HG03520 (cell line): ENCODE results near the gene TMPRSS11A.

Experiments used
- ATAC-seq: cut with Tn5 transposase; IDR thresholded peaks from one replicate; pipeline ENCODE4 v1.9.1; 2021; ENCODE audit warnings: mild to moderate bottlenecking, moderate library complexity; ENCODE audit not compliant: unreplicated experiment

The TMPRSS11A gene, protein sequence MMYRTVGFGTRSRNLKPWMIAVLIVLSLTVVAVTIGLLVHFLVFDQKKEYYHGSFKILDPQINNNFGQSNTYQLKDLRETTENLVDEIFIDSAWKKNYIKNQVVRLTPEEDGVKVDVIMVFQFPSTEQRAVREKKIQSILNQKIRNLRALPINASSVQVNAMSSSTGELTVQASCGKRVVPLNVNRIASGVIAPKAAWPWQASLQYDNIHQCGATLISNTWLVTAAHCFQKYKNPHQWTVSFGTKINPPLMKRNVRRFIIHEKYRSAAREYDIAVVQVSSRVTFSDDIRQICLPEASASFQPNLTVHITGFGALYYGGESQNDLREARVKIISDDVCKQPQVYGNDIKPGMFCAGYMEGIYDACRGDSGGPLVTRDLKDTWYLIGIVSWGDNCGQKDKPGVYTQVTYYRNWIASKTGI

DNA sequence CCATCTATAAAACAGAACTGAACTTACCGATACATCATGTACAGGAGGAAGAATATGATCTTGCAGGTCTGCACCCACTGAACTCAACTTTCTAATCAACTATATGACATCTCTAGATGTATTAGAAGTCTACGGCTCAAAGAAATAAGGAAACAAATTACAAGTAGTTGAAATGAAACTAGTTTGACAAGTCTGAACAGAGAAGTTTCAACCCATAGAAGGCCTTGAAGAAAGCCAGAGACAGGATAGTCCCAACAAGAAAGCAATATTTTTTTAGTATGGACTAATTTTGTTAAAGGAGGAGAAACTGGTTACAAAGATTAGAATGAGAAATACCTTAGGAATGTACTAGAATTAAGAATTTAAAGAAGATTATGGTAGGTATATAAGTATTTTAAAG, at the start of gene TMPRSS11A:
TMPRSS11A (minus strand) TSS at position 138 of the 400 bp plus-strand sequence; CDS start at position 38, 100 bp downstream.
- no peak for ATAC-seq

DNA sequence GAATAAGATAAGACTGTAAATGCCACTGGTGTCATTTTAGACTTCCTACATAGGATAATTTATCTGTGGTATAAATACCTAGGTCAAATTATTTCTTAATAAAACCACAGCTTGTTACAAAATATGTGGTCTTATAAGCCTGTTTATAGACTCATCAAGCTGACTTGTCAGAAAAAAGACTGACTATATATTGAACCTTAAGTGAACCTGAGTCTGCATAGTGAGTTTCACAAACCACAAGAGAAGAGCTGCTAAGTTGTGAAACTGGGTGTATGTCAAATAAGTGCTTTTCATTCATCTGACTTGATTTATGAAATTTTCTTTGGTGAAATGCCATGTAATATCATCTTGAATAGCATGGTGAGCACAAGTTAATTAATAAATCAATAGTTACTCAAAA, 48.4 kb upstream of the TMPRSS11A start:
- ATAC-seq = no peak

DNA sequence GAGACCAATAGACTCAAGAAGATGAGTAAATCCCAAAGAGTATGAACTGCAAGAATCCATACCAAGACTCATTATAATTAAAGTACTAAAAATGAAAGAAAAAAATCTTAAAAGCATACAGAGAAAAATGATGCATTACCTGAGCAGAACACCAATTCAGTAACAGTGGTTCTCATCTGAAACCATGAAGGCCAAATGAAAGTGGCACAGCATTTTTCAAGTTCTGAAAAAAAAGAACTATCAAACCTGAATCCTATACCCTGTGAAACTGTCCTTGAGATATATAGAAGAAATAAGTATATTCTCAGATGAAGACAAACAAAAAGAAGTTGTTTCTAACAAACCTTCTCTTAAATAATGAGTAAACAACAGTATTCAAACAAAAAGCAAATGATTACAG, 39.6 kb upstream of the TMPRSS11A start:
- no peak for ATAC-seq

DNA sequence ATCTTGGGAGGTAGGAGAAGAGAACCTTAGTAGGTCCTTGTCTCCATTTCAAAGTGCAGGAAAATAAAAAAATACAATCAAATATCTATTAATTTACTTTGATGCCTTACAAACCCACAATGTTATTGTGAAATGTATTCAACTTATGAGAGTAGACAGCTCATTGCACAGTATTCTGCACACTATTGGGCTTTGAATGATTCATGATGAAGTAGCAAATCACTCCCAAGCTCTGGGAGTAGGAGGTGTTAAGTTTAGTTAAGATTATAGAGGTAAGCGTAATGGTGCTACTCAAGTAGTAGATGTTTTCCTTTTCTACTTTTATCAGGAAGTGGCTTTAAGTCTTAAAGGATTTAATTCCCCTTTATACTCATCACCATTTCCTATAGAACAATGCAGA, 32.8 kb upstream of the TMPRSS11A start:
- no peak for ATAC-seq

DNA sequence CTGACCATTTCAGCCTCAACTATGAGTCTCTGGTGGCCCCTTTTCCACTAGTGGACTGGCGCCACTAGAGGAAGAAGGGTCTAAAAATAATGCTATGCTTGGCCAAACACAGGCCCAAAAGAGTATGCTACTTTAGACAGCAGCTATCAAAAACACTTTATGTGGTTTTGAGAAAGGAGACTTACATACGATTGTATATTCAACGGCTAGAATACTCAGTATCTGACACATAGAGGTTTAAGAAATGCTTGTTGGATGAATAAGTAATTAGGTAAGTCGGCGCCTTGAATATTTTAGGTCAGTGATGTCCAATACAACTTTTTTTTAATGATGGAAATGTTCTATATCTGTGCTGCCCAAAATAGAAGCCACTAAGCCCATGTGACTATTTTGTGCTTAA, 25.7 kb upstream of the TMPRSS11A start:
- no peak for ATAC-seq

DNA sequence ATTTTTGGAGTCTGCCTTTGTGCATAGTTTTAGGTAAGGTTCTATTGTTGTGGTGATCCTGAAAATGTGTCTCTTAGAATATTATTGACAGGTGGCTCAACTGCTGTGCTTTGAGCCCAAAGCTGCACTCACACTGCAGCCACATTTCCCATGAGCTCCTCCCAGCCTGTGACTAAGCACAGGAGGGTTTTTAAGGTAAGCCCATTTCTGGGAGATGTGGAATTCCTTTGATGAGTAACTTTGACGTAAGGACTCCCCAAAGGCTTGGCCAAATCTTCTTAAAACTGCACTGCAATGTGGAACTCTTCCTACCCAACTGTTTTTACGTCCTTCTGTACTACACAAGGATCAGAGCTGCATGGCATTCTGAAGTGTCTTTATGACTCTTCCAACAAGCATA, 20.0 kb upstream of the TMPRSS11A start:
- no peak for ATAC-seq

DNA sequence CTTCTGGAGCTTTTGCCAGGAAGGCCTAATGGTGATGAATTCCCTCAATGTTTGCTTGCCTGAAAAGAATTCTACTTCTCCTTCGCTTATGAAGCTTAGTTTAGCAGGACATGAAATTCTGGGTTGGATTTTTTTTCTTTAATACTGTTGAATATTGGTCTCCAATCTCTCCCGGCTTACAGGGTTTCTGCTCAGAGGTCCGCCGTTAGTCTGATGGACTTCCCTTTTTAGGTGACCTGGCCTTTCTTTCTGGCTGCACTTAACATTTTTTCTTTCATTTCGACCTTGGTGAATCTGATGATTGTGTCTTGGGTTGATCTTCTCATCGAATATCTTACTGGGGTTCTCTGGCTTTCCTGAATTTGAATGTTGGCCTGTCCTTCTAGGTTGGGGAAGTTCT, 17.2 kb upstream of the TMPRSS11A start:
- ATAC-seq = no peak

DNA sequence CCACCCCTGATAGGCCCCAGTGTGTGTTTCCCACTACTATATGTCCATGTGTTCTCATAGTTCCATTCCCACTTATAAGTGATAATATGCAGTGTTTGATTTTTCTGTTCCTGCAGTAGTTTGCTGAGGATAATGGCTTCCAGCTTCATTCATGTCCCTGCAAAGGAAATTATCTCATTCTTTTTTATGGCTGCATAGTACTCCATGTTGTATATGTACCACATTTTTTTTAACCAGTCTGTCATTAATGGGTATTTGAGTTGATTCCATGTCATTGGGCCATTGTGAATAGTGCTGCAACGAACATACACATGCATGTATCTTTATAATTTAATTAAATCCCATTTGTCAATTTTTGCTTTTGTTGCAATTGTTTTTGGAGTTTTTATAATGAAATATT, 10.3 kb upstream of the TMPRSS11A start:
- ATAC-seq = no peak

DNA sequence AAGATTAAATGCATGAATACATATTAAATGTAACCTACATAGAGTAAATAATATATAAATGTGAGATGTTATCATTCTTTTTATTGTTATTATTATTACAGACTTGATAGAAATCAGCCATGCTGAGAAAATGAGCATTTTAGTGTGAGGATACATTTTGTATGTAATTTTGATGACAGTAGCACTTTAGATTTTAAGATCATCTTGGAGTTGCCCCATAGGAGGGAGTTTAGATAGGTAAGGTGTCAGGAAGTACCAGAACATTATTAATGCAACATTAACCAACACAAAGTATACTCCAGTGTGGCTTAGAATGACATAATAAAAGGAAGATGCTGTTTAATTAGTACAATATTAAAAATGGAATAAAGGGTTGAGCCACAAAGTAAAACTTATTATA, 8.4 kb downstream of the TMPRSS11A start:
- ATAC-seq = no peak

DNA sequence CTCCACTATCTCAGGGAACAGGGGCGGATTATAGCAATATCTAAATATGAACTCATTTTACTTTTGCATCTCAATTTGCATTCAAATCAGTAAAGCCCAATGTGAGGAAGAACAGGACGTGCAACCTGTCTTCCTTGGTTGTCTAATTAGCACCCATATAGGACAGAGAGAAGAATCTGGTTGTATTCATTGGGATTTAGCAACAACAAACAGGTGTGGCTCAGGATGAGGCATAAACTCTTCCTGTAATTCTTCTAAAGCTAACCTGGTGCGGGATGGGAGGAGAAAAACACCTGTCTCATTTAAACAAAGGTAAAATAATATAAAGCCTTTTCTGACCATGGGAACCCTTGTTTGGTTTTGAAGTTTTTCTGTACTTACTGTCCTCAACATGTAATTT, 22.2 kb downstream of the TMPRSS11A start:
- no peak for ATAC-seq

DNA sequence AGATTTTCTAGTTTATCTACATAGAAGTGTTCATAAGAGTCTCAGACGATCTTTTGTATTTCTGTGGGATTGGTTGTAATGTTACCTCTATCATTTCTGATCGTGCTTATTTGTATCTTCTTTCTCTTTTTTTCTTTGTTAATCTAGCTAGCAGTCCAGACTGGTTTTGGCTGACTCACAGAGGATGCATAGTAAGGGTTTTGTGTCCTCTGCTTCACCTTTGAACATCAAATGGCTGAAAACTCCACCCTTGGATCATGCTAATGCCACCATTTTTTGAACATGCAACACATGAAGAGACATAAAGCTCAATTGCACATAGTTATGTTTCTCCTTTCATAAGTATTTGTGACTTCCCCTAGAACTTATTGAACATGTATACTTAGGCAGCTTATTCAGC, 22.8 kb downstream of the TMPRSS11A start:
- no peak for ATAC-seq

DNA sequence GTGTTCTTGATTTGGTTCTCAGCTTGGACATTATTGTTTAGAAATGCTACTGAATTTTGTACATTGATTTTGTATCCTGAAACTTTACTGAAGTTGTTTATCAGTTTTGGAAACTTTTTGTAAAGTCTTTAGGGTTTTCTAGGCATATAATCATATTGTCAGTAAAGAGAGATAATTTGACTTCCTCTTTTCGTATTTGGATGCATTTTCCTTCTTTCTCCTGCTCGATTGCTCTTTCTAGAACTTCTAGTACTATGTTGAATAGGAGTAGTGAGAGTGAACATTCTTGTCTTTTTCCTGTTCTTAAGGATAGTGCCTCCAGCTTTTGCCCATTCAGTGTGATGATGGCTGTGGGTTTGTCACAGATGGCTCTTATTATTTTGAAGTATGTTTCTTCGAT, 24.1 kb downstream of the TMPRSS11A start:
- no peak for ATAC-seq

DNA sequence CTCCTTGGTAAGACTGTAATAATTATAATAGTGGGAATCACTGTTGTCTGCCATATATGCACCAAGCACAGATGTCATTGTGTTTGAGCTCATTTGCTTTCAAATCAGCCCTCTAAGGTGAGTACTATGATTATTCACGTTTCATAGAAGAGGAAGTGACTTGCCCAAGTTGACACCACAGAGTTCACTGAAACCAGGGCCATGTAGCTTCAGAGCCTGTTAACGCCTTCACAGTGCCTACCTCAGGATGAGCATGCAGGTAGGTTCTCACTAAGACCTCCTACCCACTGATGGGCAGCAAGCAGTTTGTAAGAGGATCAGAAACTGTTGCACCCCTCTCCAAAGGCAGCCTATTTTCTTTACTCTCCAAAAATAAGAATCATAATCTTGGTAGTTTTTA, 27.4 kb downstream of the TMPRSS11A start:
- ATAC-seq = no peak

DNA sequence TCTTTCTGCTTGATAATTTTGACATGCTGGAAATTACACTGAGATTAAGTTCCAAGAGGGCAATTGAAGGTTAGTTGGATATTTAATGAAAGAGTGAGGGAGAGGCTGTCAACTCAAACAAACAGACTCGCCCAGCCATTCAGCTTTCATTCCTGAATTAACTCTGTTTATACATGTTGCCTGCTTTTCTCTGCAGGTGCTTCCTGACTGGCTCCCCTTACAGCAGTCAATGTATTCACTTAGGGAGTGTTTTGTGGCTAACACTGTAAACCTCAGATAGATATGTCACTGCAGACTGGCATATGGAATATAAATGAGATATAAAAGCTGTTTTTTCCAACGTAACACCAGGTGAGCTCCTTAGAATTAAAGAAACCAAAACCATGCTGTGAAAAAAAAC, 28.7 kb downstream of the TMPRSS11A start:
- ATAC-seq = no peak

DNA sequence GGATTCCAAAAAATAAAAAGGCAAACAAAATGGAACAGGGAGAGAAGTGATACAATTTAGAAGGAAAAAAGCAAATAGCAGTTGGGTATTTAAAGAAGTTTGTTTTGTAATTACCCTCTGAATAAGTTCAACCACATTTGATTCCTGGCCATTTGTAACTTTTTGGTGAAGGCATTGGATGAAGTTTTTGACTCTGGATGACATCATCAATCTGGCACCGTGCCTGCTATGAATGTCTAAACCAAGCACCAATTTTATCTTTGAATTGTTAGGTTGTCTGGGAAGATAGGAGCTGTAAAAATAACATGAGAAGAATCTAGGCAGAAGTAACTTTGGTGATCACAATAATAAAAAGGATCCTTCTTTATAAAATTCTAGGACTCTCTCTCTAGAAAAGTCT, 29.5 kb downstream of the TMPRSS11A start:
- no peak for ATAC-seq

DNA sequence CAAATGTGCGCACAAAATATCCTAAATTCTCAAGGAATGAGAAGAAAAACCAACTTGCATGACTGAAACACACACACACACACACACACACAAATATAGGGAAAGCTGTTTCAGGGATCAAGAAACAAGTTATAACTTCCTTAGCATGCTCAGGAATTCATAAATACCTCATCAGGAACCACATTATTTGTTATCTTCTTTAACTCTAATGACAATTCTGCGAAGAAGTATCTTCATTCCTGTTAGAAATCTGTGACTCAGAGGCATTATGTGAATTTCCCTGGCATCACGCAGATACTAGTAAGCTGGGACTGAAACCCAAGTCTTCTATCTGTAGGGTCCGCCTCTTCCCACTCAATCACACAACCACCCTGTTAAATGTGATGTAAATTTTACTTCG, 30.3 kb downstream of the TMPRSS11A start:
- no peak for ATAC-seq

DNA sequence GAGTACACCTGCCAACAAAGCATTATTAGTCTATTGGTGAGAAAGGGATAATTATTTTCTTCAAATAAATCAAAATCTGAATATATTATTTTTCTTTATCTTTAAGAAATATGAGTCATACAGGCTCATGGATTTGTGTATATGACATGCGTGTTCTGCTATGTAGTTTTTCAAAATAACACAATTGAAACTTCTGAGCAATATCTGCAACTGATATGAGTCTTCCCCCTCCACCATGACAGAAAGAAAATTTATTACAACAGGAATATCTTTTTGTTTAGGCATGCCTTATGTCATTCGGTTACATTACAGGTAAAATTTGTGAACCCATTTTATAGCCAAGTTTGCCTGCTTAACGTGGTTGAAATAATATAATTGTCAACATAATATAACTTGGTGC, 32.0 kb downstream of the TMPRSS11A start:
- no peak for ATAC-seq

DNA sequence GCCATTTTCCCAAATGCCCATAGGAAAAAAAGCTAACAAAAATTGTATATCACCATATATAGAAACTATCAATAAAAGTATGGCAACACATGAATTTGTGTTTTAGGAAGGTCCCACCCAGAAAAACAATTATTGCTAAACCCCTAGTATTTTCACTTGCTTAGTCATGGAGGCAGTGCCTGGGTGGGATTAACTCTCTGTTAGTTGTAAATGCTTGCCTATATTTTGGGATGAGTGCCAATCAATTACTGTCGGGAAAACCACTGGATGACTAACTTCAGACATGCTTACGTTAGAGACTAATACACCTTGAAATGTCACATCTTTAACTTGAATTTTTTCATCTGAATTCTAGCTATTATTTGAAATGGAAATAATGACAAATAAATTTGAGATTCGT, 33.9 kb downstream of the TMPRSS11A start:
- ATAC-seq = no peak

DNA sequence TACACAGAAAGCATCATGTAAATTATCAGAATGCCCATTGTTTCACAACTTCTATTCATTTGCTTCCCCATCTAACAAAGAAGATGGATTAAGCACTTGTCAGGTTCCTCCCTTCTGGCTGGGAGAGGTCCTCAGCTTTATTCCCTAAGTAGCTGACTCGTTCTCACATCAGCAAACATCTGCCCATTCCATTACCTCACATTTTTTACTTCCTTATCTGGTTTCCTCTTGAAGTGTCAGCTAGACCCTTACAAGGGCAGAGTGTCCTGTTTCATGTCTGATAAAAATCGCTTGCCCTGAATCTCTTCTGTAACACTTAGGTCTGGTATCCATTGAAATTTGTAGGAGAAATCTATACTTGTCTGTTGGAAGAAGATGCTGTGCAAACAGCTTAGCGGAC, 34.7 kb downstream of the TMPRSS11A start:
- ATAC-seq = no peak

DNA sequence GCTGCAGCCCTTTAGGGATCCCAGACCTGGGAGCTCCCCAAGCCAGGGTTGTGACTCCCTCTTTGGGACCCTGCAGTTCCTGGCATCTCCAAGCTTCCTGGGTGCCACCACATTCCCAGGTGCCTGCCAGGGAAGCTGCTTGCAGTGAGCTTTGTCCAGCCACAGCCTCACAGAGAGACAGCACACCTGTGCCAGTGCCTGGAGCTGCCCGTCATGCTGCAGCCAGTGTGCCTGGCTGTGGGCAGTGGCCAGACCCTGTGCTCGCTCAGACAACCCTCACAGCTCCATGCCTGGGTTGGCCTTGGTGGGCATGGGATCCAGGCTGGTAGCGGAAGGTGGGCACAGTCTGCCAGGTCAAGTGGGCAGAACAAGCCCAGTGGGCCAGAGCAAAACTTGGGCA, 36.0 kb downstream of the TMPRSS11A start:
- ATAC-seq = no peak

DNA sequence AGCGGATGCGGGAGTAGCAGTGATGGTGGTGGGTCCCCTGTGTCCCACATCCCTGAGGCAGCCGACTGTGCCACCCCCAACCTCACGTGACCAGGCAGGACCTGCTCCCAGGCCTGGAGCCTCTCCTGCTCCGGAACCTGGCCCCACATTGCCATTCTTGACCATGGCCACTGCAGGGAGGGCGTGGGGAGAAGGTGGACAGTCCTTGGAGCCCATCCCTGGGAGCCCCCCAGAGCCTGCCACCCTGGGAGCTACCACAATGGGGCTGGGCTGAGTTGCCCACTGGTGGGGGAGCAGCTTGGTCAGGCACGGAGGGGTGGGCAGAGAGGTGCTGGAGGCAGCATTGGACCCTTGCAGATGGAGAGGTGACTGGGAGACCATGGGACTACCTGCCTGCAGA, 36.8 kb downstream of the TMPRSS11A start:
- no peak for ATAC-seq

DNA sequence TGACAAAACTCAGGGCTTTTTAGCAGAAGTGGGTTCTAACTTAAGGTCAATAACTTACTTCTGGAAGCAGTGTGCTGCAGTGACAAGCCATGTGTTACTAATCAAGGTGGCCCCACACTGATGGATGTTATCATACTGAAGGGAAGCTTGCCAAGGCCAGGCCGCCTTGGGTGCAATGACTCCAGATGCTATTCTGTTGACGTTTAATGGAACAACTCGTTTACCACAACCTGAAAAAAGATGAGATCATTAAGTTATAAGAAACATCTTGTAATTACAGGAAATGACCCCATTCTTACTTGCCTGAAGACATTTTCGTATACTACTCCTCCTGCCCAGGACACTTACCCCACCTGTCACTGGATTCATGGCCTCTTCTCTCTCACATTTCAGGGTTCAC, 40.6 kb downstream of the TMPRSS11A start:
- no peak for ATAC-seq

DNA sequence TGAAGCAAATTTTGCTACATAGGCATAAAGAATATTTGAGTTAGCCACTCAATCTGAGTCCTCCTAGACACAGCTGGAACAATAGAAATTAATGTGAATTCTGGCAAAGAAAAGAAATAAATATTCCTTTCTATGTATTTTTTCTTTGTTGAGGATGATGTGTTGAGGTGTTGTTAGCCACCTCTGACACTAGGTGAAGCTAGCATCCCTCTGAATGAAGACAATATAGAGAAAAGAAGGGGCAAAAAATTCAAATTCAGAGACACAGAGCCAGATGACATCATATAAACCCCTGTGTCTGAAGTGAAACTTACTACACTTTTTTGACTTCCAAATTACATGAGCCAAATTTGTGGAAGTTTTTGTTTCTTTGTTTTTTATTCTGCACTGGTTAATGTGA, 44.9 kb downstream of the TMPRSS11A start:
- ATAC-seq = no peak
